NK-92 (cell line): ENCODE results near the gene STAT3.
"Not testable (repeated sequence)": the region's sequence is repeated elsewhere in the genome, so short reads cannot be mapped to it uniquely, and the experiment has no call there.

Experiments
- DNase-seq: peaks from one replicate; lab custom pipeline; 2025; ENCODE audit not compliant: unreplicated experiment; lab: John Stamatoyannopoulos, UW

STAT3 gene

DNA sequence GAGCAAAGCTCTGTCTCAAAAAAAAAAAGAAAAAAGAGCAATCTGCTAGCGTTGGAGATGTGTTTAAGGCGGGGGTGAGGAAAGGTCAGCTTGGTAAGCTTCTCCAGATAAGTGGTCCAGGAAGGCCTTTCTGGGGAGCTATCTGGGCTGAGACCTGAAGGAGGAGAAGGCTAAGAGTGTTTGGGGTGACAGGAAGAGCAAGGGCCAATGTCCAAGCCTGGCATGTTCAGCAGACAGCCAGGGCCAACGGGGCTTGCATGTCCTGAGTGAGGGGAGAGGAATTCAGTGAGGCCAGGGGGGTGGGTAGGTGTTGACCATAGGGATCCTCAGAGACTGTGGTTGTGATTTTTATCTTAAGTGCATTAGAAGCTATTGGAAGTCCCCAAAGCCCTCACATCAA is 84.5 kb downstream of the STAT3 start:
- no peak for DNase-seq

GRCh38 chr17:42301022-42301421 is 87.2 kb downstream of the STAT3 start:
- no peak for DNase-seq

- not testable (repeated sequence) for DNase-seq
These were observed 88.3 kb downstream of the STAT3 start for GRCh38 chr17:42299913-42300312.

DNA sequence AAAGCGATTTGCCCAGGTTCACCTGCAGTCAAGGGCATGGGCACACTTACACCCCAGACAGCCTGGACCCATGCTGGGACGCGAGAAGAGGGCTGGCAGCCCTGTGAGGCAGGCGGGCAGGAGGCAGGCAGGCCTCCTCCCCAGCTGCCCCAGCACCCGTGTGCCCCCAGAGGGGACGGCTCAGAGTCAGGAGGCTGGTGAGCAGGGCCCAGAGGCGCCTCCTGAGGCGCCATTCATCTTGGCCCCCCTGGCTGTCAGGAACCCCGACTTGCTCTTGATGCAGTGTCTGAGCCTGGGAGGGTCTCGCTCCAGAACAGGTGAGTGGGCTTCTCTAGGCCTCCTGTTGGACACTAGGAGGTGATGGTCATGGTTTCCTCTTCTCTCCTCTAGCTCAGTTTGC is 88.9 kb downstream of the STAT3 start:
- DNase-seq = not testable (repeated sequence)

GRCh38 chr17:42297775-42298174 is 90.5 kb downstream of the STAT3 start:
- not testable (repeated sequence) for DNase-seq

DNA sequence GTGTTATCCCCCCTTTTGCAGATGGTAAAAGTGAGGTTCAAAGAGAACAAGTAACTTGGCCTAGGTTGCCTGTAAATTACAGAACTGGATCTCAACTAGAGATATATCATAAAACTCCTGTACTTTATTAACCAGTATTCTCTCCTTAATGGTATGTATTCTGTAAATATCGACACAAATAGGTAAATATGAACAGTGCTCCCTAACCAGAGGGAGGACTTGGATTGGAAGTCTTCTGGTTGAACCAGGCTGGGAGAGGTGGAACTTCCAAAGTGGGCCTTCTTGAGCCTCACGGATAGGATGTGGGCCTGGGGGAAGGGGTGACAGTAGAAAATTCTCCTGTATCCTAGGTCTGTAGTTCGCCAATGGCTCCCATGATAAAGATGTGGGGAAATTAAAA is 92.2 kb downstream of the STAT3 start:
- DNase-seq = no peak

- no peak for DNase-seq
These were observed 93.5 kb downstream of the STAT3 start for GRCh38 chr17:42294469-42295398.

- DNase-seq = no peak
These were observed 97.1 kb downstream of the STAT3 start for GRCh38 chr17:42291129-42291528.

DNA sequence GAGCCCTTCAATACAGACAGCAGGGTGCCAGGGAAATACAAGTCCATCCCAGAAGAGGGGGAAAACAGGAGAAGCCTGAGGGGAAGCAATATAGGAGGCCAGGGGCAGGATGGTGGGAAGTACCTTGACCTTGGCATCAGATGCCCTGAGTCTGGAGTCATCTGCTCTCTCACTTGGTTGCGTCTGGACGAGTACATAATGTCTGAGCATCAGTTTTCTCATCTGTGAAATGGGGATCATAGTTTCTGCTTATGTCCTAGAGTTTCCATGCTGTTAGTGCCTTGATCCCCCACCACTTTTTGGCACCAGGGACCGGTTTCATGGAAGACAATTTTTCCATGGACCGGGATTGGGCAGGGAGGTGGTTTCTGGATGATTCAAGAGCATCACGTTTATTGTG is 97.7 kb downstream of the STAT3 start:
- DNase-seq = no peak

GRCh38 chr17:42289611-42290181 is 98.5 kb downstream of the STAT3 start:
- no peak for DNase-seq

DNA sequence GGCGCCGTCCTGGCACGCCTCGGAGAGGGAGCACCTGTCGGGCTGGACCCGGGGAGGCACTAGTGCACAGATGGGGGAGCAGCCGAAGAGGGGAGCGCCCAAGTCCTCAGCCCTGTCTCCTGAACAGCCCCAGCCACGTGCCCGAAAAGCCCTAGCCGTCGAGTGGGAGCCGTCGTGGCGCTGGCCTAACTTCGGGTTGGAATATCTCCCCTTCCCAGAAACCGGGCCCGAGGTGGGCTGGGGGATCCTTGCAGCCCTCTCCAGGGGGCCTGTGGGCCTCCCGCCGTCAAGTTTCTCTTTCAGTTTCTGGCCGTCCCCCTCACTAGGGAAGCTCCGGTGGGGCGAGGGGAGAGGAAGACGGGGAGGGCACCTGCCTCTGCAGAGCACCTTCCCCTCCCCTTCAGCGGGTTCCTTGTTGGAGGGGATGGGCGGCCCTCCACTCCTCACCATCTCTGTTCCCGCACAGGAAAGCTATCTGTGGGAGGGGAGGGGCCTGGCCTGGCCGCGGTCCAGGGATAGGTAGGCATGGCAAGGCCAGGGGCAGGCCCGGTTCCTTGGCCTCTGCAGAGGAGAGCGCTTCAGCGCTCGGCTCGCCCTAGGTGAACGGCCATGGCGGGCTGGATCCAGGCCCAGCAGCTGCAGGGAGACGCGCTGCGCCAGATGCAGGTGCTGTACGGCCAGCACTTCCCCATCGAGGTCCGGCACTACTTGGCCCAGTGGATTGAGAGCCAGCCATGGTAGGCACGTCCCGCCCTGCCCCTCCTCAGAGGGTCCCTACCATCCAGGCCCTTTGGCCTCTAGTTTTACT is 99.2 kb downstream of the STAT3 start:
- no peak for DNase-seq

GRCh38 chr17:42287977-42288802 is 100.1 kb downstream of the STAT3 start, which contains the start of gene STAT5A:
STAT5A (plus strand) TSS chr17:42288498; CDS start chr17:42289412, 914 bp downstream.
- DNase-seq = no peak

DNA sequence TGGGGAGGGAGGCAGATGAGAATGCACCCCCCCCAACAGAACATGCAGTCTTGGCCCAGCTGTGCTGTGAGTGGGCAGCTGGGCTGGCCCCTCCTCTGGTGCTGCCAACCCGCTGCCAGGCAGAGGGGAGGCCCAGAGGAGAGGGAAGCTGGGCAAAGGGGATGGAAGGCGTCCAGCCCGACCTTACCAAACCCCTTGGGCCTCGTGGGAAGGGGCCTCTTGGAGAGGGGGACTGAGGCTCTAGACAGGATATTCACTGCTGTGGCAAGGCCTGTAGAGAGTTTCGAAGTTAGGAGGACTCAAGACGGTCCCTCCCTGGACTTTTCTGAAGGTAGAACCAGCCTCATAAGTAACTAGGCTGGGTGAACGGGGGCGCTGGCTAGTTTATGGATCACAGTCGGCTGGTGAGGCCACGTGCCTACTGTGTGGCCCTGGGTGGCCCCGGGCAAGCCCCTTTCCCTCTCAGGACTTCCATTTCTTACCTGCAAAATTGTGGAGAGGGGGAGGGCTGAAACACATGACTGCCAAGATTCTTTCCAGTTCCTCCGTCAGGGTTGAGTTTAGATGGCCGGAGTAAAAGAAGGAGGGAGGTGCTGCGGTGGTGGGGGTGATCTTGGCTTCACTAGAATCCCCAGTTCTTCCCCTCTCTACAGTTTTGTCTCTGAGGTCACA is 100.8 kb downstream of the STAT3 start:
- no peak for DNase-seq

DNA sequence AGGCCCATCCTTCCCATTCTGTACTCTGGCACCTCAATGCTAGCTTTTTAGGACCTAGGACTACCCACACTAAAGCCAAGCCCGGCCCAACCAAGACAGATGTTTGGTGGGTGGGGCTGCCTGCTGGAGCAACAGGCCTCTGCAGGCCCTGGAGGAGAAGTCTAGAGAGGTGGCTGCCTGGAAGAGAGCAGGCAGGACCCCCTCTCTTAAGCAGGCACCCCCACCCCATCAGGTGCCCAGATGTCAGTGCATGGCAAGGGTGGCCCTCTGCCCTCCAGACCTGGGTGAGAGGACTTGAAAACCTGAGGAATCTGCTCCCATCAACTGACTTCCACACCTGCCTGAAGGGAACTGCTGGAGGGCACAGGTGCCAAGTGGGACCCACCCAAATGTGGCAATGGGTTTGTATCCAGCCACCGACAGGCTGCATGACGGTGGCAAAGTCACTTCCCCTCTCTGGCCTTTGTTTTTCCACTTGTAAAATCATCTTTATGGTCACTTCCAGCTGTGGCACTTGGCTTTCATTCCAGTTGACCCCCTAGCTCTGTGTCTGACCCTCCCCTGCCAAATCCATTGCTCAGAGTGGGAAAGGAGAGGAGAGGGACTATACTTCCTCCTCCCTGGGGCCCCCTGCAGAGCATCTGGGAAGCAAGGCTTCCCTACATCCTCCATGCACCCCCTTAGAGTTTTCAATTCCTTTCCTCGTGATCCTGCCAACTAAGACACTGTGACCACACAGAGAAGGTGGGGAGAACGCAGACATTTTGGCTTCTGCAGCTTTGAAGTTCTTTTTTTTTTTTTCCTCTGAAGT is 101.6 kb downstream of the STAT3 start:
- no peak for DNase-seq

- no peak for DNase-seq
These were observed 102.7 kb downstream of the STAT3 start for GRCh38 chr17:42285346-42286050.

DNA sequence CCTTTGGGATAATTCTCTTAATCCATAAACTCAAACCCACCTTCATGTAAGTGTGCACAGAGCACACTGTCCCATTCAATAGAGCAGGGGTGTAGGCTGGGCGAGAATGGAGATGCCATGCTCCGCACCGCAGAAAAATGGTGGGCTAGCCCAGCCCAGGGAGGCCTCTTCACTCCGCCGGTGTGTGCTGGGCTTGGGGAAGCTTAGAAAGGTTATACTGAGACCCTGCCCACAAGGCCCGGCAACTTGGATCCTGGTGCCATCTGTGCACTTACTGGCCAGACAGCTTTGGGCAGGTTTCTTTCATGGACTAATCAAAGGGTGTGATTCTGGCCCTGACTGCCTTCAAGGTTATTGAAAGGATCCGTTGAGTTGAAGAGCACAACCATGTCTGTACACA is 103.7 kb downstream of the STAT3 start:
- no peak for DNase-seq

DNA sequence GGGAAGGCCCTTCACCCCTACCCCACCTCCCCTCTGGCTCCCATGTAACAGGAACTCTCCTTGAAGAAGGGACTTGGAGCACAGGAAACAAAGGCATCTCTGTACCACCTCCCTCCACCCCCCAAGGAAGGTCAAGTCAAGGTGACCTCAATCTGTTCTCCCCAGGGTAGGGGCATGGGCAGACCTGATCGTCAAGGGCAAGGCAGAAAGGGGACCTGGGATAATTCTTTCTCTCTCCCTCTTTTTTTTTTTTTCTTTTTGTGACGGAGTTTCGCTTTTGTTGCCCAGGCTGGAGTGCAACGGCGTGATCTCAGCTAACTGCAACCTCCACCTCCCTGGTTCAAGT is 104.2 kb downstream of the STAT3 start:
- no peak for DNase-seq

- DNase-seq = no peak
These were observed 104.8 kb downstream of the STAT3 start for GRCh38 chr17:42283241-42284023.
